NCI-H526 (cell line): Measurements from ENCODE around the gene NRGN.

Experiments
- DNase-seq, 2 experiments: peaks; one replicate each; lab custom pipeline; 2025; lab: John Stamatoyannopoulos, UW

Gene NRGN

GRCh38 chr11:124739479-124740276 is at the start of gene NRGN:
Gene NRGN, plus strand, starts transcription at chr11:124739942. Its CDS starts 143 bp downstream, at chr11:124740085.
- DNase-seq, result peak; percentile 95 to 100

GRCh38 chr11:124693142-124693541 is 46.6 kb upstream of the NRGN start:
- no peak for DNase-seq

GRCh38 chr11:124699547-124699946 is 40.2 kb upstream of the NRGN start:
- DNase-seq, result no peak

- DNase-seq, result no peak
These were observed 39.7 kb upstream of the NRGN start for GRCh38 chr11:124700028-124700427.

- no peak for DNase-seq
These were observed 31.9 kb upstream of the NRGN start for GRCh38 chr11:124707829-124708228.

- DNase-seq, result no peak
These were observed 27.4 kb upstream of the NRGN start for GRCh38 chr11:124712392-124712791.

GRCh38 chr11:124716591-124716990 is 23.2 kb upstream of the NRGN start:
- DNase-seq, result no peak

GRCh38 chr11:124717421-124717785 is 22.3 kb upstream of the NRGN start:
- DNase-seq, result no peak

- peak in 1 of 2 experiments; percentile 80 for DNase-seq
These were observed 21.7 kb upstream of the NRGN start for GRCh38 chr11:124717786-124718651.

- DNase-seq, result no peak
These were observed 20.9 kb upstream of the NRGN start for GRCh38 chr11:124718801-124719200.

GRCh38 chr11:124719534-124719933 is 20.2 kb upstream of the NRGN start:
- no peak for DNase-seq

GRCh38 chr11:124722176-124722575 is 17.6 kb upstream of the NRGN start:
- peak; percentile 30 to 79 for DNase-seq

GRCh38 chr11:124724979-124725718 is 14.6 kb upstream of the NRGN start:
- peak; percentile 89 to 94 for DNase-seq

GRCh38 chr11:124725719-124726105 is 14.0 kb upstream of the NRGN start:
- no peak for DNase-seq

- no peak for DNase-seq
These were observed 12.3 kb upstream of the NRGN start for GRCh38 chr11:124727474-124727873.

GRCh38 chr11:124728134-124728533 is 11.6 kb upstream of the NRGN start:
- DNase-seq, result no peak

- DNase-seq, result no peak
These were observed 10.2 kb upstream of the NRGN start for GRCh38 chr11:124729571-124729970.

GRCh38 chr11:124732230-124732629 is 7.5 kb upstream of the NRGN start:
- no peak for DNase-seq

- DNase-seq, result no peak
These were observed 3.0 kb upstream of the NRGN start for GRCh38 chr11:124736736-124737135.

GRCh38 chr11:124737638-124738305 is 2.0 kb upstream of the NRGN start:
- no peak for DNase-seq

GRCh38 chr11:124738713-124739478 is 846 bp upstream of the NRGN start:
- no peak for DNase-seq
